A673 (cell line): Measurements from ENCODE around the gene PATJ. TPM values are rescaled to one million over a fixed set of nuclear protein-coding genes. Genes with fewer than 3 reads are reported as not detected.

Experiments
- BruUV-seq: library from RNA; stranded (reverse); fragments of 400-500 nt; replicated peaks from 2 replicates; lab custom pipeline; 2021; lab: Mats Ljungman, UMichigan
- CTCF ChIA-PET: fragments of 300-600 bp; sonication (Branson Sonifier 250); formaldehyde crosslinking; loops from one replicate; lab custom pipeline; 2022; ENCODE audit warnings: antibody characterized with exemption; lab: Charles Lee
- POLR2A ChIA-PET: fragments of 300-600 bp; sonication (Branson Sonifier 250); formaldehyde crosslinking; loops from one replicate; lab custom pipeline; 2022; ENCODE audit warnings: antibody characterized with exemption; ENCODE audit not compliant: low non-redundant PET; lab: Charles Lee
- DNase-seq: peaks from one replicate; pipeline ENCODE4 v3.0.0-alpha.2; 2015; ENCODE audit warnings: low spot score
- H3K27ac ChIP-seq: fragments of 200-600 bp; sonication (generic); 2 replicates; pipeline ENCODE4 v1.5.1; 2016; ENCODE audit warnings: mixed run types, low read depth, mild to moderate bottlenecking, mixed read lengths, antibody characterized with exemption, low read length; ENCODE audit not compliant: poor library complexity, severe bottlenecking
- H3K27me3 ChIP-seq: fragments of 200-600 bp; sonication (generic); replicated peaks from 2 replicates; pipeline ENCODE4 v1.6.1; 2017; ENCODE audit warnings: mixed run types, low read depth, mild to moderate bottlenecking, mixed read lengths, antibody characterized with exemption, low read length; ENCODE audit not compliant: insufficient read depth, poor library complexity
- H3K36me3 ChIP-seq: fragments of 200-600 bp; sonication (generic); 2 replicates; pipeline ENCODE4 v1.6.1; 2016; ENCODE audit warnings: mixed run types, mild to moderate bottlenecking, mixed read lengths, antibody characterized with exemption, low read length; ENCODE audit not compliant: insufficient read depth, poor library complexity, severe bottlenecking
- H3K4me1 ChIP-seq: fragments of 200-600 bp; sonication (generic); 2 replicates; pipeline ENCODE4 v1.6.1; 2017; ENCODE audit warnings: mixed run types, mild to moderate bottlenecking, mixed read lengths, antibody characterized with exemption, low read length; ENCODE audit not compliant: insufficient read depth, poor library complexity, severe bottlenecking
- H3K4me3 ChIP-seq: fragments of 200-600 bp; sonication (generic); 2 replicates; pipeline ENCODE4 v1.5.1; 2016; ENCODE audit warnings: low read depth, mixed run types, mild to moderate bottlenecking, mixed read lengths, low read length; ENCODE audit not compliant: poor library complexity, severe bottlenecking
- H3K9me3 ChIP-seq: fragments of 200-600 bp; sonication (generic); 2 replicates; pipeline ENCODE4 v1.6.1; 2016; ENCODE audit warnings: mixed run types, low read depth, mild to moderate bottlenecking, mixed read lengths, antibody characterized with exemption, low read length; ENCODE audit not compliant: poor library complexity, severe bottlenecking
- EZH2 ChIP-seq: fragments of 200-600 bp; sonication (generic); IDR thresholded peaks from 2 replicates; pipeline ENCODE4 v1.6.1; 2017; ENCODE audit warnings: borderline replicate concordance, low read depth, mild to moderate bottlenecking, mixed read lengths, antibody characterized with exemption, low read length; ENCODE audit not compliant: poor library complexity, severe bottlenecking
- intact Hi-C: fragments of 100-400 bp; cut with micrococcal nuclease; formaldehyde crosslinking; loops from one replicate; pipeline ENCODE4 v1.10.0; 2022; ENCODE audit not compliant: unreplicated experiment
- total RNA-seq: library from RNA; stranded (reverse); gene quantifications from 2 replicates; pipeline ENCODE4 v1.2.3, GENCODE V29; 2021
- TF ChIP-seq, protein P1 (sequence below): fragments of 300-800, 200-600 bp; sonication (generic); conservative IDR thresholded peaks from 2 replicates; pipeline ENCODE4 v1.5.1; 2017; ENCODE audit warnings: low read depth, mild to moderate bottlenecking, antibody characterized with exemption, low read length, moderate library complexity, mixed read lengths

The PATJ gene
- total RNA-seq, 1 experiment from 2014 or later, result 6.6 TPM

DNA sequence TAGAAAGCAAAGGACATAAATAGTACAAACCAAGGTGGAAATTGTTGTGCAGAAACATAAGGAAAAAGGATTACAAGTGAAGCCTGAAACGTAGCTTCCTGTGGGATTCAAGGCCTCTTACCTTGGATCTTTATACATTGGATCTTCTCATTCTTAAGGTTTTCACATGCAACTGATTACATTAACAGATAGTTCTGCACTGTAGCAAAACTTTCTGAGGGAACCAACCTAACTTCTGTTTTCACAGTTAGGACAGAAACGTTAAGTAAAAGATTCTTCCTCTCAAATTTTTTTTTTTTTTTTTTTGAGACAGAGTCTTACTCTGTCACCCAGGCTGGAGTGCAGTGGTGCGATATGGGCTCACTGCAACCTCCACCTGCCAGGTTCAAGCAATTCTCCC, 9.6 kb upstream of the PATJ start:
- intact Hi-C loops, result no loop called here
- DNase-seq, result no peak
- no peak overlapping the region for H3K4me3 ChIP-seq
- H3K27me3 ChIP-seq, result no peaks in the 10 kb centered on the region
- CTCF ChIA-PET, result interaction anchor here (0.7 kb wide), 1 partner anchor 1173 kb away, joined by 6 read pairs; no protein-coding TSS in a partner anchor
- BruUV-seq, result no TSS peak
- H3K4me1 ChIP-seq, result no peaks in the 10 kb centered on the region
- POLR2A ChIA-PET, result no interaction called here
- TF ChIP-seq EZH2, result no peak
- TF ChIP-seq, protein P1, sequence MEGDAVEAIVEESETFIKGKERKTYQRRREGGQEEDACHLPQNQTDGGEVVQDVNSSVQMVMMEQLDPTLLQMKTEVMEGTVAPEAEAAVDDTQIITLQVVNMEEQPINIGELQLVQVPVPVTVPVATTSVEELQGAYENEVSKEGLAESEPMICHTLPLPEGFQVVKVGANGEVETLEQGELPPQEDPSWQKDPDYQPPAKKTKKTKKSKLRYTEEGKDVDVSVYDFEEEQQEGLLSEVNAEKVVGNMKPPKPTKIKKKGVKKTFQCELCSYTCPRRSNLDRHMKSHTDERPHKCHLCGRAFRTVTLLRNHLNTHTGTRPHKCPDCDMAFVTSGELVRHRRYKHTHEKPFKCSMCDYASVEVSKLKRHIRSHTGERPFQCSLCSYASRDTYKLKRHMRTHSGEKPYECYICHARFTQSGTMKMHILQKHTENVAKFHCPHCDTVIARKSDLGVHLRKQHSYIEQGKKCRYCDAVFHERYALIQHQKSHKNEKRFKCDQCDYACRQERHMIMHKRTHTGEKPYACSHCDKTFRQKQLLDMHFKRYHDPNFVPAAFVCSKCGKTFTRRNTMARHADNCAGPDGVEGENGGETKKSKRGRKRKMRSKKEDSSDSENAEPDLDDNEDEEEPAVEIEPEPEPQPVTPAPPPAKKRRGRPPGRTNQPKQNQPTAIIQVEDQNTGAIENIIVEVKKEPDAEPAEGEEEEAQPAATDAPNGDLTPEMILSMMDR, result no peak
- H3K27ac ChIP-seq, result no peak overlapping the region
- H3K9me3 ChIP-seq, result no peaks in the 10 kb centered on the region
- H3K36me3 ChIP-seq, result no peaks in the 10 kb centered on the region

DNA sequence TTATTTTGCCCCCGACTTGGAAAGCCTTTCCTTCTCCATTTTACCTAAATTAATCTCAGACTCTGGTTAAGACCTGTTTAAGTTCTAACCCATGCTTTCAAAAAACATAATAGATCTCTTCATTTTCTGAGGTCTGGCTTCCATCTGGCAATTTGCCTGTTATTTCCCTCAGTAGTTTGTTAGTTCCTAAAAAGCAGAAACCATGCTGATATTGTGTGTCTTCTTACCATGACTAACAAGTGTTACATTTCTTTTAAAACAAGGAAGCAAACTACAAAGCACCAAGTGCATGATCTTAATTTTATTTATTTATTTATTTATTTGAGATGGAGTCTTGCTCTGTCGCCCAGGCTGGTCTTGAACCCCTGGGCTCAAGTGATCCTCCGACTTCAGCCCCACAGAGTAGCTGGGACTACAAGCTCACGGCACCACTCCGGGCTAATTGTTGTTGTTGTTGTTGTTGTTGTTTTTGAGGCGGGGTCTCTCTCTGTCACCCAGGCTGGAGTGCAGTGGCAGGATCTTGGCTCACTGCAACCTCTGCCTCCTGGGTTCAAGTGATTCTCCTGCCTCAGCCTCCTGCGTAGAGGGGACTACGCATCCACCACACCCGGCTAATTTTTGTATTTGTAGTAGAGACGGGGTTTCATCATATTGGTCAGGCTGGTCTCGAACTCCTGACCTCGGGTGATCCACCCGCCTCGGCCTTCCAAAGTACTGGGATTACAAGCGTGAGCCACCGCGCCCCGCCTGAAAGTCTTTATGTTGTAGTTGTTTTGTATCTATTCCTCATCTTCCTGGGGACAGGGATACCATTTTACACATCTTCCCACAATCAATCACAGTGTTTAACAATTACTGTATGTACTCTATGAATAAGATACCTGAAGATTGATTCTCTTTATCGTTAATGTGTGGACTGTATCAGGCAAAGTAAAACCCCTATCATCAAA, 1.3 kb upstream of the PATJ start:
- Histone ChIP-seq H3K36me3 (no peaks in the 10 kb centered on the region), H3K27me3 (no peaks in the 10 kb centered on the region), H3K4me1 (peaks cover under 1% of the 10 kb centered on the region), H3K9me3 (no peaks in the 10 kb centered on the region), H3K27ac (no peak overlapping the region), H3K4me3 (no peak overlapping the region)
- ChIA-PET CTCF (no interaction called here), POLR2A (no interaction called here)
- DNase-seq, result no peak
- no TSS peak for BruUV-seq
- intact Hi-C loops, result no loop called here
- TF ChIP-seq, protein P1, result no peak
- TF ChIP-seq EZH2, result no peak

DNA sequence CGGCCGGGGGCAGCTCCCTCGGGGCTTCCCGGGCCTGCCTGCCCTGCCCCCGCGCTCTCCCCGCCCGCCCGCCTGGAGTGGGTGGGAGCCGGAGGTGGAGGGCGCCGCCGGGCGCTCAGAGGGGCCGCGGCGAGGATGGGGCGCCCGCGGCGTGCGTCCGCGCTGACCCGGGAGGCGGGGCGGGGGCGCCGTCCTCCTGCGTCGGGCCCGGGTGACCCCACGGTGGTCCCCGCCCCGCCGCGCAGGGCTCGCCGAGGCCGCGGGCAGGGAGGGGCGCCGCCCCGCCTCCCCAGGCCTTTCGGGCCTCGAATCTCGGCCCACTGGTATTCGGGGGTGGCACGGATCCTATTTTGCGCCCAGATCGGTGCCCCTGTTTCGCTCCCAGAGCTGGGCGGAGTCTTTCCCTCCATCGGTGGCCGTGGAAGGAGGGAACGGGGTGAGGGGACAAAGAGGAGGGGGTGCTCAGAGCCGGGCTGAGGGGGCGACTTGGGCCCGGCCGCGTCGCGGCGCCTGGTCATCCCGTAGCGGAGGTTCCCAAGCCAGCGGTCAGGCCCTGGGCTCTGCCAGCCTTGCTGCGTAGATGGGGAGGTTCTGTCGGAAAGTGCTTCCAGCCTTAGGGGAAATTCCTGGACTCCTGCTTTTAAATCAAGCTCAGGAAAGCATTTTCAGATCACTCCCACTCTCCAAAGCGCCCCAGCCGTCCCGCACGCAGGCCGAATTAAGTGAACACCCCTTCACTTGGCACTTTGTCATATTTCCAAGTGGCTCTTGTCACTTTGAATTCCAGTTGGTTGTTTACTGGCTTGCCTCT, 545 bp downstream of the PATJ start:
- intact Hi-C loops, result no loop called here
- peaks cover 14% of the 10 kb centered on the region for H3K4me1 ChIP-seq
- no peak for TF ChIP-seq EZH2
- TF ChIP-seq, protein P1, result no peak
- POLR2A ChIA-PET, result no interaction called here
- H3K27ac ChIP-seq, result peak overlapping the region; percentile 73
- peak overlapping the region; percentile 71 for H3K4me3 ChIP-seq
- peak; percentile 27 for DNase-seq
- CTCF ChIA-PET, result no interaction called here
- no peaks in the 10 kb centered on the region for H3K9me3 ChIP-seq
- H3K36me3 ChIP-seq, result no peaks in the 10 kb centered on the region
- no TSS peak for BruUV-seq
- H3K27me3 ChIP-seq, result no peaks in the 10 kb centered on the region
